ENCODE data around the gene PIEZO2. TPM values are rescaled to one million over a fixed set of nuclear protein-coding genes. Genes with fewer than 3 reads are reported as not detected.

The PIEZO2 gene
- total RNA-seq, 2 donors from 2014 or later: not detected

DNA sequence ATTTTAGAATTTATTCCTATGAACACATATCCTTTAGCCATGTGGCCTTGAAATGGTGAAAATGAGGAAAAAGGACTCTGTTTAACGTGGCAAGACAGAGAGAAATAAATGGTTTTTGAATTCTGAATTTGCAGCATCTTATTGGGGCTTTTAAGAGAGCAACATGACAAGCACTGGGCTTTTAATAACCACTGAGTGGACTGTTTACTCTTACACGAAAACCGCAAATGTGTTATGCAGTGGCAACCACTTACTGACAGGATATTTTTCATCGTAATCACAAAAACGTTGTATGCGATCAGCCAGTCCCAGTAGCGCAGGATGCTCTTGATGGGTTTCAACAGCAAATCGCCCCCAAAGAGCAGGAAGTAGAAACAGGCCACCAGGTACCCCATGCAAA lies 397.0 kb downstream of the PIEZO2 start:
- Mint-ChIP-seq H3K4me3 (no peak overlapping the region), H3K9me3 (no peaks in the 10 kb centered on the region), H3K27ac (no peak overlapping the region), H3K4me1 (ENCODE audit: low read depth) (no peaks in the 10 kb centered on the region), H3K36me3 (ENCODE audit: insufficient read depth in 2 of 2) (no peaks in the 10 kb centered on the region), H3K27me3 (ENCODE audit: low read depth) (no peaks in the 10 kb centered on the region)
- DNase-seq (no peak), ATAC-seq (replicated peaks in 1 of 2) (no peak)

DNA sequence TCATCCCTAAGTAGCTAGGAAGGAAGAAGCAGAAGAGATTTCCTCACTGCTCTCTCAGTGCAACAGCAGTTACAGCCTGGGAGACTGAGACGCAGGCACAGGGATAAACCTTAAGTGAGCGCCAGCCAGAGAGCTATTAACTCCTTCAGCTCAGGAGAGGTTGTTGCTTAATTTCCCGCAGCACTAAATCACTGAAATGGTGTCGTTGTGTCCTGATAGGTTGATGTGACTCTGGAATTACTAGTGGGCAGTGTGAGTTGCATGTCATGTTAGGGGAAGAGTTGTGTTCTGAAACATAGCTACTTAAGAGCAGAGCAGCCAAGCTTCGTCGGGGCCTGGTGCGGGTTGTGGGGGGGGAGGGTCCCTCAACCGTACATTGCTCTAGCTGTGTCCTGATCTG lies 397.7 kb downstream of the PIEZO2 start:
- DNase-seq (no peak), ATAC-seq (replicated peaks in 1 of 2) (no peak)
- H3K27ac Mint-ChIP-seq: no peak overlapping the region
- no peaks in the 10 kb centered on the region for H3K36me3 Mint-ChIP-seq (ENCODE audit: insufficient read depth in 2 of 2)
- H3K4me1 Mint-ChIP-seq (ENCODE audit: low read depth): no peaks in the 10 kb centered on the region
- H3K4me3 Mint-ChIP-seq: no peak overlapping the region
- H3K9me3 Mint-ChIP-seq: no peaks in the 10 kb centered on the region
- no peaks in the 10 kb centered on the region for H3K27me3 Mint-ChIP-seq (ENCODE audit: low read depth)

GRCh38 chr18:10750191-10751035 lies 399.0 kb downstream of the PIEZO2 start:
- Mint-ChIP-seq H3K4me3 (no peak overlapping the region), H3K27me3 (ENCODE audit: low read depth) (no peaks in the 10 kb centered on the region)
- ATAC-seq (replicated peaks in 1 of 2): no peak

GRCh38 chr18:10748641-10749040 lies 400.7 kb downstream of the PIEZO2 start:
- no peak overlapping the region for H3K27ac Mint-ChIP-seq
- no peak for DNase-seq
- no peaks in the 10 kb centered on the region for H3K36me3 Mint-ChIP-seq (ENCODE audit: insufficient read depth in 2 of 2)
- H3K27me3 Mint-ChIP-seq (ENCODE audit: low read depth): no peaks in the 10 kb centered on the region
- H3K9me3 Mint-ChIP-seq: no peaks in the 10 kb centered on the region
- H3K4me3 Mint-ChIP-seq: no peak overlapping the region
- no peaks in the 10 kb centered on the region for H3K4me1 Mint-ChIP-seq (ENCODE audit: low read depth)
- ATAC-seq (replicated peaks in 1 of 2): no peak

More at GRCh38 chr18:10750191-10751035, 399.0 kb downstream of the PIEZO2 start:
- Mint-ChIP-seq H3K9me3 (no peaks in the 10 kb centered on the region), H3K4me1 (ENCODE audit: low read depth) (no peaks in the 10 kb centered on the region), H3K36me3 (ENCODE audit: insufficient read depth in 2 of 2) (no peaks in the 10 kb centered on the region), H3K27ac (no peak overlapping the region)
- DNase-seq: no peak

DNA sequence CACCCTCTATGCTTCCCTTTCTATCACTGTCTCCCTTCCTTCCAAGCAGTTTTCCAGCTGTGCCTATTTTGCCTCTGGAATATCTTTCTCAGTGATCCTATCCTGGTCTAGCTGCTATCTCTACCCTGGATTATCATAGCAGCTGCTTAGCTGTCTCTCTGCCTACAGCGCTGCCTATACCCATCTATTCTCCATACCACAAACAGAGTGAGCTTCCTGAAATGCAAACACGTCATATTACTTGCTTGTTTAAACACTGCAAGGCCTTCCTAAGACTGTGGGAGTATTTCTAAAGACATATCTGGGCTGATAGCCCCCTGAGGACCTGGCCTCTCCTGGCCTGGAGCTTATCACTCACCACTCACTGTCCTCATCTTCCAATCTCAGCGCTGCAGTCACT lies 403.4 kb downstream of the PIEZO2 start:
- H3K9me3 Mint-ChIP-seq: no peaks in the 10 kb centered on the region
- no peak for DNase-seq
- ATAC-seq (replicated peaks in 1 of 2): no peak
- H3K36me3 Mint-ChIP-seq (ENCODE audit: insufficient read depth in 2 of 2): no peaks in the 10 kb centered on the region
- H3K27ac Mint-ChIP-seq: no peak overlapping the region
- no peaks in the 10 kb centered on the region for H3K4me1 Mint-ChIP-seq (ENCODE audit: low read depth)
- H3K27me3 Mint-ChIP-seq (ENCODE audit: low read depth): no peaks in the 10 kb centered on the region
- H3K4me3 Mint-ChIP-seq: no peak overlapping the region

DNA sequence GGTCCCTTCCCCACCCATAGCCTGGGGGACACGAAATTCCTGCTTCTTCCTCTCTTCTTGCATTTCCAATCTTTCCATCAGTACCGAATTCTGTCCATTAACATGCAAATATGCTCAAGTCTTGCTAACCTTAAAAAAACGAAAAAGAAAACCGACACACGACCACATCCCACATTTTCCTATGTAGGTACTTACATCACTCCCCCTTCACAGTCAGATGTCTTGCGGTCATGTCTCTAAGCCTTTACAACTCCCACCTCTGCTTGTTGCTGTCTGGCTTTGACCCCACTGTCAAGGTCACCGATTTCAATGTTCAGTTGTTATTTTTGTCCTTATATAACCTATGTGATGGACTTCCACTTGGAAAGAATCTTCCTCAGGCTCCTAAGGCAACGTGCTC lies 404.1 kb downstream of the PIEZO2 start:
- H3K27ac Mint-ChIP-seq: no peak overlapping the region
- no peak for DNase-seq
- no peak overlapping the region for H3K4me3 Mint-ChIP-seq
- H3K36me3 Mint-ChIP-seq (ENCODE audit: insufficient read depth in 2 of 2): no peaks in the 10 kb centered on the region
- no peaks in the 10 kb centered on the region for H3K9me3 Mint-ChIP-seq
- no peak for ATAC-seq (replicated peaks in 1 of 2)
- no peaks in the 10 kb centered on the region for H3K4me1 Mint-ChIP-seq (ENCODE audit: low read depth)
- no peaks in the 10 kb centered on the region for H3K27me3 Mint-ChIP-seq (ENCODE audit: low read depth)

DNA sequence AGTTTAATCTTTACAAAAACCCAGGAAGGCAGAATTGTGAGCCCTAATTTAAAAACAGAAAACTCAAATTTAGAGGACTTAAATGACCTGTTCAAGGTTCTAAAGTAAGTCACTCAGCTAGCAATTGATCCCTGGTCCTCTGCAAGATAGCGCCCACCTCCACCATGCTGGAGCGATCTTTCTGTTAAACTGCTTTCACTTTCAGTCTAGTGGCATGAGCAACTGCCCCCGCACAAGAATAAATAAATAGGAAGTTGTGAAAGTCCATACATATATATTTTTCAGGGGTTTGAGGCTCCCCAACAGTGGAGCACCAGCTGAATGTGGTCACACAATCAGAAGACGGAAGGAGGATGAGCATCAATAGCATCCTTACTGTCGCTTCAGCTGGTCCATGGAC lies 405.6 kb downstream of the PIEZO2 start:
- DNase-seq: no peak
- no peak for ATAC-seq (replicated peaks in 1 of 2)
- Mint-ChIP-seq H3K4me1 (ENCODE audit: low read depth) (peaks cover 5% of the 10 kb centered on the region), H3K27ac (no peak overlapping the region), H3K4me3 (peak overlapping the region in 1 of 2 donors; percentile 9), H3K27me3 (ENCODE audit: low read depth) (no peaks in the 10 kb centered on the region), H3K36me3 (ENCODE audit: insufficient read depth in 2 of 2) (no peaks in the 10 kb centered on the region), H3K9me3 (no peaks in the 10 kb centered on the region)

DNA sequence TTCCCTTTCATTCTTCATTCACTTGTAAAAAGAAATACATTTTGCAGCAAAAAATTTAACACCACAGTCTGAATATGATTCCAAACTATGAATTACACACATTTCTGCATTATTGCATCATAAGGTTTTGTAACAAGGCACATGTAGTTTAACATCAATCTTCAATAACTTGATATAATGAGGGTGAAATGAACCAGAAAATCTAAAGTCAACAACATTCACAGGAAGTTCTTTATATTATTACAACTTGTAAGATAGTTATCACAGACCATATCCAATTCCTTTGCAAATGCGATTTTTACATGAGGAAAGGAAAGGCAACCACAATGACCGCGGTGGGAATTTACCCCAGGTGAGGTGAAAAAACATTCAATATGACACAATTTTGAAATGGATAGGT lies 410.2 kb downstream of the PIEZO2 start:
- DNase-seq (no peak), ATAC-seq (replicated peaks in 1 of 2) (peak in 1 of 2 donors; percentile 13)
- Mint-ChIP-seq H3K9me3 (no peaks in the 10 kb centered on the region), H3K36me3 (ENCODE audit: insufficient read depth in 2 of 2) (no peaks in the 10 kb centered on the region), H3K4me3 (no peak overlapping the region), H3K27me3 (ENCODE audit: low read depth) (no peaks in the 10 kb centered on the region), H3K4me1 (ENCODE audit: low read depth) (peaks cover 6% of the 10 kb centered on the region), H3K27ac (peak overlapping the region; percentile 87)

GRCh38 chr18:10736984-10737383 lies 412.4 kb downstream of the PIEZO2 start:
- DNase-seq (no peak), ATAC-seq (replicated peaks in 1 of 2) (no peak)
- H3K36me3 Mint-ChIP-seq (ENCODE audit: insufficient read depth in 2 of 2): no peaks in the 10 kb centered on the region
- no peak overlapping the region for H3K27ac Mint-ChIP-seq
- no peak overlapping the region for H3K4me3 Mint-ChIP-seq
- peaks cover 6% of the 10 kb centered on the region for H3K4me1 Mint-ChIP-seq (ENCODE audit: low read depth)
- no peaks in the 10 kb centered on the region for H3K9me3 Mint-ChIP-seq
- H3K27me3 Mint-ChIP-seq (ENCODE audit: low read depth): no peaks in the 10 kb centered on the region

GRCh38 chr18:10732990-10733389 lies 416.4 kb downstream of the PIEZO2 start:
- no peaks in the 10 kb centered on the region for H3K4me1 Mint-ChIP-seq (ENCODE audit: low read depth)
- no peaks in the 10 kb centered on the region for H3K36me3 Mint-ChIP-seq (ENCODE audit: insufficient read depth in 2 of 2)
- ATAC-seq (replicated peaks in 1 of 2) (no peak), DNase-seq (no peak)
- no peaks in the 10 kb centered on the region for H3K27me3 Mint-ChIP-seq (ENCODE audit: low read depth)
- no peak overlapping the region for H3K4me3 Mint-ChIP-seq
- H3K9me3 Mint-ChIP-seq: no peaks in the 10 kb centered on the region
- no peak overlapping the region for H3K27ac Mint-ChIP-seq

DNA sequence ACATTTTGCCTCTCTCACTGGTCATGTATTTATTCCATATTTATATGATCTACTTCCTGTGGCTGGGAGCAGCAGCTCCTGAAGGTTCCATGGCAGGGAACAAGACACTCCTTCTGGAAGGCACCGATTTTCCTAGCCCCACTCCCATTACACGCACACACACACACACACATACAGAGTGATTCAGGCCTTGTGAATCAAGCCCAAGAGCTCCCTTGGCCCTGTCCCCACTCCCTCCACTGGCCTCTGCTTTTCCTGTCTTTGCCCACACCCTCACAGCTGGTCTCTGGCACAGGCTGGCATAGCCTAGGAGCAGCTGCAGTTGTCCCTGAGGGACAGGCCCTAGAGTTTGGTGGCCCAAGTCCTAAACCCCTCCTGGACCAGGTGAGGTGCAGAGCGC lies 421.9 kb downstream of the PIEZO2 start:
- DNase-seq (no peak), ATAC-seq (replicated peaks in 1 of 2) (no peak)
- Mint-ChIP-seq H3K4me1 (ENCODE audit: low read depth) (peaks cover 4% of the 10 kb centered on the region), H3K9me3 (no peaks in the 10 kb centered on the region), H3K27me3 (ENCODE audit: low read depth) (peaks cover 16% of the 10 kb centered on the region), H3K4me3 (no peak overlapping the region), H3K27ac (peak overlapping the region; percentile 24), H3K36me3 (ENCODE audit: insufficient read depth in 2 of 2) (no peaks in the 10 kb centered on the region)

DNA sequence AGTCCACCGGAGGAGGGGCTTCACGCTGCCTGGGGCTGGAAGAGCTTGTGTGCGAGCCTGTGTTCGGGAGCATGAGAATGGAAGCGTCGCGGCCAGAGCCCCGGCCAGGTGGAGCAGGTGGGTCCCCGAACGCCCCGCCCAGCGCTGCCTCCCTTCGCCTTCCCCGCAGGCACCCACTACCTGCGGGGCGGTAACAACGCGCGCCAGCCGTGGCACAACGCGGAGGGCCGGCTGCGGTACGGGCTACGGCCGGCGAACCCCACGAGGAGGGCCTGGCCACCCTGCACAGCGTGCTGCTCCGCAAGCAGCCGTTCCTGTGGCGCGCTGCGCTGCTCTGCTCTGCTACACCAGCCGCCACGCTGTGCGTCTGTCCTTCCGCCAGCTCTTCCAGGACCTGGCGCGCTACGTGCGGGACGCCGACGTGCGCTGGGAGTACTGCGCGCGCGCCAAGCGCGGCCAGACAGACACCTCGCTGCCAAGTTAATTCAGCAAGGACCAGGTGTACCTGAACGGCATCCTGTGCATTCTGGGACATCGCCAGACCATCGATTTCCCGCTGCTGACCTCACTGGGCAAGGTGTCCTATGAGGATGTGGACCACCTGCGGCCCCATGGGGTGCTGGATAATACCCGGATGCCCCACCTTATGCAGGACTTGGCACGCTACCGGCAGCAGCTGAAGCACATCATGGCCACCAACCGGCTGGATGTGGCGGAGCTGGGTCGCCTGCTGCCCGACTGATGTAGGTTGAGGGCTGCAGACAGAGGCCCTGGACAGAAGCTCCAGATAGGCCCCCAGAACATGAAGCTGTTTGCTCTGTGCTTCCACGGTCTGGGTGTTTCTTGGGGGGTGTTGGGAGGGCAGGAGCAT lies 422.9 kb downstream of the PIEZO2 start:
- ATAC-seq (replicated peaks in 1 of 2) (peak in 1 of 2 donors; percentile 58), DNase-seq (no peak)
- Mint-ChIP-seq H3K27ac (no peak overlapping the region), H3K4me1 (ENCODE audit: low read depth) (peaks cover 4% of the 10 kb centered on the region), H3K36me3 (ENCODE audit: insufficient read depth in 2 of 2) (no peaks in the 10 kb centered on the region), H3K27me3 (ENCODE audit: low read depth) (peaks cover 16% of the 10 kb centered on the region), H3K4me3 (peak overlapping the region; percentile 37 to 44), H3K9me3 (no peaks in the 10 kb centered on the region)

DNA sequence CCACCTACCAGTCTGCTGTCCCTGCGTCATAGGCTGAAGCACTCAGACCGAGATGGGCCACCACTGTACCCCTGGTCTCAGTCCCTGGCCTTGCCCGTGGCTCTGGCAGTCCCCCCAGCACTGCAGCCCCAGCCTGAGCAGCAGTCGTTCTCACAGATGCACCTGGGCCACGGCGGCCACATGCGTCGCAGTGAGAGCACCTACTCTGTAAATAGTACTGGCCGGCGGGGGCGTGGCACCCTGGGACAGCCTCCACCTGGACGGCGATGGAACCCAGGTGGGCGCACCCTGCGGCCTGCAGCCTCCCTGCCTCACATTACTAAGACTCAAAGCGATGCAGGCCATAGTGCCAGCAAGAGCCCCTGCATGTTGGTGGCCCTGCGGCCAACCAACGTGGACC lies 424.7 kb downstream of the PIEZO2 start:
- Mint-ChIP-seq H3K4me1 (ENCODE audit: low read depth) (peaks cover 4% of the 10 kb centered on the region), H3K27ac (no peak overlapping the region), H3K27me3 (ENCODE audit: low read depth) (peaks cover 16% of the 10 kb centered on the region), H3K9me3 (no peaks in the 10 kb centered on the region), H3K36me3 (ENCODE audit: insufficient read depth in 2 of 2) (no peaks in the 10 kb centered on the region), H3K4me3 (no peak overlapping the region)
- DNase-seq: no peak
- no peak for ATAC-seq (replicated peaks in 1 of 2)
